HAP-1 (cell line): ENCODE data around the gene TH.

ENCODE experiments used
- DNase-seq, 2 experiments: peaks; one replicate each; pipeline ENCODE4 v3.0.0-alpha.2; 2016 to 2020; ENCODE audit warnings: low spot score in 2 of 2
- H3K27me3 ChIP-seq: fragments of 250-450 bp; sonication (Bioruptor Pico); 2 replicates; pipeline ENCODE4 v1.5.1; 2020; ENCODE audit warnings: low read depth, mild to moderate bottlenecking, moderate library complexity
- H3K36me3 ChIP-seq: fragments of 250-450 bp; sonication (Bioruptor Pico); replicated peaks from 2 replicates; pipeline ENCODE4 v1.5.1; 2020; ENCODE audit warnings: mild to moderate bottlenecking
- H3K4me1 ChIP-seq: fragments of 250-450 bp; sonication (Bioruptor Pico); 2 replicates; pipeline ENCODE4 v1.5.1; 2020; ENCODE audit warnings: mild to moderate bottlenecking
- H3K4me3 ChIP-seq: fragments of 250-450 bp; sonication (Bioruptor Pico); 2 replicates; pipeline ENCODE4 v1.5.1; 2020; ENCODE audit warnings: mild to moderate bottlenecking, moderate library complexity
- H3K9me3 ChIP-seq: fragments of 250-450 bp; sonication (Bioruptor Pico); 2 replicates; pipeline ENCODE4 v1.5.1; 2020; ENCODE audit warnings: mild to moderate bottlenecking, moderate library complexity
- in situ Hi-C: fragments of 300-500 bp; cut with MboI; formaldehyde crosslinking; loops from 3 replicates; pipeline ENCODE4 v1.14.3; 2020; ENCODE audit warnings: low sequenced_read_pairs, inconsistent platforms, mixed read lengths

TH gene

GRCh38 chr11:2203440-2204259 is 32.0 kb upstream of the TH start:
- Histone ChIP-seq H3K27me3 (no peaks in the 10 kb centered on the region), H3K4me1 (no peaks in the 10 kb centered on the region), H3K9me3 (no peaks in the 10 kb centered on the region), H3K36me3 (no peaks in the 10 kb centered on the region), H3K4me3 (no peak overlapping the region)
- in situ Hi-C loops: no loop called here
- no peak for DNase-seq

GRCh38 chr11:2202900-2203439 is 31.4 kb upstream of the TH start:
- Histone ChIP-seq H3K9me3 (no peaks in the 10 kb centered on the region), H3K36me3 (no peaks in the 10 kb centered on the region), H3K4me3 (no peak overlapping the region), H3K4me1 (no peaks in the 10 kb centered on the region), H3K27me3 (no peaks in the 10 kb centered on the region)
- in situ Hi-C loops: no loop called here
- no peak for DNase-seq

- Histone ChIP-seq H3K4me3 (no peak overlapping the region), H3K36me3 (no peaks in the 10 kb centered on the region), H3K9me3 (no peaks in the 10 kb centered on the region), H3K27me3 (no peaks in the 10 kb centered on the region), H3K4me1 (no peaks in the 10 kb centered on the region)
- no peak for DNase-seq
- in situ Hi-C loops: no loop called here
Measured at GRCh38 chr11:2202071-2202899, 30.7 kb upstream of the TH start.

DNA sequence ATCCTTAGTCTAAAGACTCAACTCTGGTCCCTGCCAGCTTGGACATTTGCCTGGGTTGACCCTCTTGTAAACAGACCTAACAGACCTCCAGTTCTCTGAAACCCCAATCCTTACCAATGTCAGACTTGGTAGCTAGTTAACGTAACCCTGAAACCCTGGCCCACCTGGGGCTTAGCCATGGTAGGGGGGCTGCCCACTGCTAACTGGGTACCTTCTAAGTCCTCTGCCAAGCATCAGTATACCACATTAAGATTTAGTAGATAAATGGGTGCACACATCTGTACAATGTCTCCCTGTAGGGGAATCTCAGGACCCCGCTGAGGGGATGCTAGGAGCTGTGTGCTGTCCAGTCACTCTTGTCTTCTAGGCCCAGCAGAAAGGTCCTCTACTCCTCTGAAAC is 29.9 kb upstream of the TH start:
- DNase-seq: no peak
- H3K36me3 ChIP-seq: no peaks in the 10 kb centered on the region
- in situ Hi-C loops: no loop called here
- H3K4me1 ChIP-seq: no peaks in the 10 kb centered on the region
- no peaks in the 10 kb centered on the region for H3K9me3 ChIP-seq
- no peak overlapping the region for H3K4me3 ChIP-seq
- no peaks in the 10 kb centered on the region for H3K27me3 ChIP-seq

GRCh38 chr11:2200957-2201519 is 29.4 kb upstream of the TH start:
- Histone ChIP-seq H3K4me3 (no peak overlapping the region), H3K9me3 (no peaks in the 10 kb centered on the region), H3K36me3 (no peaks in the 10 kb centered on the region), H3K27me3 (no peaks in the 10 kb centered on the region), H3K4me1 (no peaks in the 10 kb centered on the region)
- no peak for DNase-seq
- in situ Hi-C loops: no loop called here

- Histone ChIP-seq H3K4me3 (no peak overlapping the region), H3K27me3 (no peaks in the 10 kb centered on the region), H3K36me3 (no peaks in the 10 kb centered on the region), H3K9me3 (no peaks in the 10 kb centered on the region), H3K4me1 (no peaks in the 10 kb centered on the region)
- in situ Hi-C loops: no loop called here
- DNase-seq: no peak
Measured at GRCh38 chr11:2200536-2200935, 28.9 kb upstream of the TH start.

- Histone ChIP-seq H3K36me3 (no peaks in the 10 kb centered on the region), H3K4me3 (no peak overlapping the region), H3K4me1 (no peaks in the 10 kb centered on the region), H3K27me3 (no peaks in the 10 kb centered on the region), H3K9me3 (no peaks in the 10 kb centered on the region)
- in situ Hi-C loops: loop anchor here (25.0 kb wide), 1 partner anchor 688 kb away; the partner anchor contains the start of gene CDKN1C
- DNase-seq: no peak
Measured at GRCh38 chr11:2199466-2200341, 28.1 kb upstream of the TH start.

DNA sequence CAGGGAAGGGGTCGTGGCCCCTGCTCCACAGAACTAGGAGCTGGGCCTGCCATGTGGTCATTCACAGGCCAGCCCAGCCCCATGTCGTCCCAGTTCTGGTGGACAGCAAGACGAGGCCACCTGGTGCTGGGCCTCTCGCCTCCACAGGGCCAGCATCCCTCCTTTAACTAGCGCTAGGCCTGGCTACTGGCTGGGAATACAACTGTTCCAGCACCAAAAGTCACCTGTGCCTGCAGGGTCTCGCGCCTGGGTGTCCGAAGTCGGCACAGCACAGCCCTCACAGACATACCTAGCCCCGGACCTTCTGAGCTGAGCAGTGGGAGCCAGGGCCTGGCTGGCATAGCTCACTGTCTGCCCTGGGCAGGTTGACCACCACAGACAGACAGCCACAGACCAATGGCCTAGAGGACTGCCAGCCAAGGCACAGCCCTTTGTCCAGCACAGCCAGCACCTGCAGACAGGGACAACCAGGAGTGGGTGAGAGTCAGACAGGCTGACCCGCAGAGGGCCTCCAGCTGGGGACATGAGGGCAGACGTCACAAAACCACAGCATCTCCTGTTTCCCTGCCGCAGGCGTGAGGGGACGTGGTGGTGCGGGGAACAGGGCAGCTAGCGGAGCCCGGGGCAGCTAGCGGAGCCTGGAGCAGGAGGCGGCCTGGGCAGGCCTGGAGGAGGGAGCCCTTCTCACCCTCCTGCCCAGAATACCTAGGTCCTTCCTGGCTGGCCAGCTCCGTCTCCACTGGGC is 27.2 kb upstream of the TH start:
- Histone ChIP-seq H3K27me3 (no peaks in the 10 kb centered on the region), H3K4me3 (no peak overlapping the region), H3K36me3 (no peaks in the 10 kb centered on the region), H3K4me1 (no peaks in the 10 kb centered on the region), H3K9me3 (no peaks in the 10 kb centered on the region)
- no peak for DNase-seq
- in situ Hi-C loops: loop anchor here (25.0 kb wide), 1 partner anchor 689 kb away; the partner anchor contains the start of gene CDKN1C

DNA sequence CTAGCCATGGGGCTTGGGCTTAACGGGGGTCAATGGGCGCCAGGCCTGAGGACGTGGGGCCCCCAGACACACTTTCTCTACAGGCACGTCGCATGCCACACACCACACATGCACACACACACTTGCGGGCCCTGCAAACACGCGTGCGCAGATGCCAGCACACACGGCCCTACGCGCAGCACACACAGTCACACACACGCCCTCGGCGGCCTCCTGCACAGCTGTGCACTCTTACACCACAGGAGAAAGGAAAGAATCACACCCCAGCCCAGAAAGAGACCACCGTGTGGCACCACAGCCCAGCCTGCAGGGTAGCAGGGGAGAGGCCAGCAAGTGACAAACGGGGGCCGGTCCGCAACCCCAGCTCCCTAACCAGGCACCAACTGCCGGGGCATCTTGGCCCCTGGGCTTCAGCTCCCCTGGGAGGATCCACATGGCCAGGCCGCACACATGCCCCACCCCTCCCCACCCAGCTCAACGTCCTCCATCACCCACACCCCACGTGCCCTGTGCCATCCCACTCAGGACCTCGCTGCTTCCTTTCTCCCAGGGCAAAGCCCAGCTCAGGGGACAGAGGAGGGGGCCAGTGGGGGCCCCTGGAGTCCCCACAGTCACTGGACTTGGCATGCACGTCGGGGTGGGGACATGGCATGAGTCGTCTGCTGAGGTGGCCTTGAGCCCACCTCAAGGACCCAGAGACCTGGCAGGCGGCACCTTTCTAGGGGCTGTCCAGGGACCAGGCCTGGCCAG is 26.3 kb upstream of the TH start:
- in situ Hi-C loops: loop anchor here (25.0 kb wide), 1 partner anchor 689 kb away; the partner anchor contains the start of gene CDKN1C
- Histone ChIP-seq H3K9me3 (no peaks in the 10 kb centered on the region), H3K4me3 (no peak overlapping the region), H3K4me1 (no peaks in the 10 kb centered on the region), H3K36me3 (no peaks in the 10 kb centered on the region), H3K27me3 (no peaks in the 10 kb centered on the region)
- no peak for DNase-seq

DNA sequence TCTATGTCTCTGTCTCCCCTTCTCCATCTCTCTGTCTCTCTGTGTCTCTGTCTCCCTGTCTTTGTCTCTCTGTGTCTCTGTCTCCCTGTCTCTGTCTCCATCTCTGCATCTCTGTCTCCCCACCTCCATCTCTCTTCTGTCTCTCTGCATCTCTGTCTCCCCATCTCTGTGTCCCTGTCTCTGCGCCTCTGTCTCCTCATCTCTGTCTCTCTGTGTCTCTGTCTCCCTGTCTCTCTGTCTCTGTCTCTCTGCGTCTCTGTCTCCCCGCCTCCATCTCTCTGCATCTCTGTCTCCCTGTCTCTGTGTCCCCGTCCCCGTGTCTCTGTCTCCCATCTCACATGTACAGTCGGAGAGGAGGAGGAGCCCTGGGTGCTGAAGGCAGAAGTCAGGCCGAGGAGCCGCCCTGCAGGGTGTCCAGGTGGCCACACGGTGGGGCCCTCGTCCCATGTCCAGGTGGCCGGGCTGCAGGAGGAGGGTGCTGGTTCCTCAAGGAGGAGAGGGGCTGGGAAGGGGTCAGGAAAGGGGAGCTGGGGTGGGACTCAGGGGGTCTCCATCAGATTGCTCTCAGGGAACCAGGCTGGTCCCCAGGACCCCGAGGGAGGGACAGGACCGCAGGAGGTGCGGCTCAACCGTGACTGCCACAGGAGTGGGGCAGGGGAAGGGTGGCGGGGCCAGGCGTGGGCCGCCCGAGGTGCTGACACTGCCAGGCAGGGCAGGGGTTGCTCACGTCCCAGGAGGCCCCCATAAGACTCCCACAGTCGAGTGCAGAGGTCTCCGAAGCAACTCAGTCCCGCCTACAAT is 25.6 kb upstream of the TH start:
- DNase-seq: peak; percentile 49 to 84
- Histone ChIP-seq H3K36me3 (no peaks in the 10 kb centered on the region), H3K27me3 (no peaks in the 10 kb centered on the region), H3K4me1 (no peaks in the 10 kb centered on the region), H3K4me3 (no peak overlapping the region), H3K9me3 (no peaks in the 10 kb centered on the region)
- in situ Hi-C loops: loop anchor here (25.0 kb wide), 1 partner anchor 690 kb away; the partner anchor contains the start of gene CDKN1C

DNA sequence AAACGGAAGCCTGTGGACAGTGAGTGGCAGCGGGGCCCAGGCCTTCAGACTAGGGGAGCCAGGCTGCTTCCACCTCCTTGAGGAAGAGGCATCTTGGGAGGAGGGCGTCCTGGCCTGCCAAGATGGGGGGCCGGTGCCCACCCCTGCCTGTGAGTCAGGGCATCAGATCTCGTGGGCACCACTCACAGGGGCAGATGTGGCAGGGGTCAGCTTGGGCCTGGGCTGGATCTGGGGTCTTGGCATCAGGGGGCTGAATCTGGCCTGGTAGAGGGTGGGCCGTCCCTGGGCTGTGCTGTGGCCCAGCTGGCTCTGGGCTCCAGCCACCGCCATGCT is 24.1 kb upstream of the TH start:
- DNase-seq: no peak
- H3K27me3 ChIP-seq: no peaks in the 10 kb centered on the region
- no peak overlapping the region for H3K4me3 ChIP-seq
- H3K4me1 ChIP-seq: no peaks in the 10 kb centered on the region
- in situ Hi-C loops: loop anchor here (25.0 kb wide), 1 partner anchor 692 kb away; the partner anchor contains the start of gene CDKN1C
- H3K36me3 ChIP-seq: no peaks in the 10 kb centered on the region
- H3K9me3 ChIP-seq: no peaks in the 10 kb centered on the region
